Liver (tissue), 9 donors: ENCODE data around the gene PCSK4. TPM values are rescaled to one million over a fixed set of nuclear protein-coding genes. Genes with fewer than 3 reads are reported as not detected.

ENCODE experiments used
- DNase-seq: peaks from one replicate; pipeline ENCODE4 v3.0.0-alpha.2; 2017; ENCODE audit warnings: low spot score
- H3K27ac ChIP-seq, 2 donors: one replicate each; pipeline ENCODE4 v1.7.0; 2013; ENCODE audit warnings: inconsistent platforms in 2 of 2, low read length in 2 of 2, control low read depth in 1 of 2, low read depth in 1 of 2, mild to moderate bottlenecking in 1 of 2
- H3K27me3 ChIP-seq, 4 donors: one replicate each; pipeline versions ENCODE4 v1.6.1 to v1.7.0; 2013; ENCODE audit warnings: low read length in 3 of 4, inconsistent platforms in 1 of 4, mild to moderate bottlenecking in 1 of 4, moderate library complexity in 1 of 4; ENCODE audit not compliant: control insufficient read depth in 4 of 4, insufficient read depth in 4 of 4
- H3K36me3 ChIP-seq, 4 donors: one replicate each; pipeline versions ENCODE4 v1.6.1 to v1.7.0; 2013; ENCODE audit warnings: low read length in 3 of 4, mild to moderate bottlenecking in 3 of 4, low read depth in 1 of 4, moderate library complexity in 1 of 4; ENCODE audit not compliant: control insufficient read depth in 4 of 4, insufficient read depth in 3 of 4
- H3K4me1 ChIP-seq, 4 donors: one replicate each; pipeline versions ENCODE4 v1.6.1 to v1.7.0; 2013; ENCODE audit warnings: low read length in 3 of 4, mild to moderate bottlenecking in 3 of 4, moderate library complexity in 1 of 4; ENCODE audit not compliant: control insufficient read depth in 4 of 4, insufficient read depth in 4 of 4
- H3K4me3 ChIP-seq, 3 donors: one replicate each; pipeline versions ENCODE4 v1.6.1 to v1.7.0; 2013; ENCODE audit warnings: low read length in 3 of 3, control low read depth in 1 of 3, low read depth in 1 of 3, mild to moderate bottlenecking in 1 of 3
- H3K9ac ChIP-seq, 2 donors: one replicate each; pipeline ENCODE4 v1.7.0; 2013; ENCODE audit warnings: low read length in 2 of 2, mild to moderate bottlenecking in 2 of 2, moderate library complexity in 2 of 2, control low read depth in 1 of 2, low read depth in 1 of 2
- H3K9me3 ChIP-seq, 4 donors: one replicate each; pipeline versions ENCODE4 v1.6.1 to v1.7.0; 2013; ENCODE audit warnings: low read length in 3 of 4; ENCODE audit not compliant: control insufficient read depth in 4 of 4
- ATF3 ChIP-seq: IDR thresholded peaks from 2 replicates; pipeline ENCODE4 v1.6.1; 2016; ENCODE audit warnings: antibody characterized with exemption
- CTCF ChIP-seq: fragments of 150-350 bp; IDR thresholded peaks from 2 replicates; pipeline ENCODE4 v1.5.1; 2017; ENCODE audit warnings: improper control_type of control experiment, low read depth, low read length; ENCODE audit not compliant: missing input control
- EGR1 ChIP-seq, 2 donors: IDR thresholded peaks; 2 replicates each; pipeline ENCODE4 v1.6.1; 2016 to 2018; ENCODE audit warnings: antibody characterized with exemption in 2 of 2, low read depth in 2 of 2
- FOXA1 ChIP-seq: IDR thresholded peaks from 2 replicates; pipeline ENCODE4 v1.6.1; 2016; ENCODE audit warnings: antibody characterized with exemption
- FOXA2 ChIP-seq: IDR thresholded peaks from 2 replicates; pipeline ENCODE4 v1.6.1; 2016; ENCODE audit warnings: antibody characterized with exemption
- GABPA ChIP-seq, 2 donors: IDR thresholded peaks in 1 of 2; conservative IDR thresholded peaks in 1 of 2; 2 replicates each; pipeline ENCODE4 v1.6.1; 2016; ENCODE audit warnings: antibody characterized with exemption in 2 of 2, mild to moderate bottlenecking in 1 of 2, moderate library complexity in 1 of 2
- HNF4A ChIP-seq, 2 donors: conservative IDR thresholded peaks; 2 replicates each; pipeline ENCODE4 v1.6.1; 2016; ENCODE audit warnings: antibody characterized with exemption in 2 of 2, mild to moderate bottlenecking in 2 of 2
- HNF4G ChIP-seq: IDR thresholded peaks from 2 replicates; pipeline ENCODE4 v1.6.1; 2016; ENCODE audit warnings: antibody characterized with exemption
- REST ChIP-seq: IDR thresholded peaks from 2 replicates; pipeline ENCODE4 v1.6.1; 2016; ENCODE audit warnings: antibody characterized with exemption, mild to moderate bottlenecking
- RXRA ChIP-seq, 2 donors: IDR thresholded peaks; 2 replicates each; pipeline ENCODE4 v1.6.1; 2017 to 2018; ENCODE audit warnings: antibody characterized with exemption in 2 of 2, mild to moderate bottlenecking in 1 of 2
- SP1 ChIP-seq: IDR thresholded peaks from 2 replicates; pipeline ENCODE4 v1.6.1; 2018; ENCODE audit warnings: antibody characterized with exemption, mild to moderate bottlenecking
- TAF1 ChIP-seq: conservative IDR thresholded peaks from 2 replicates; pipeline ENCODE4 v1.6.1; 2016; ENCODE audit warnings: antibody characterized with exemption, mild to moderate bottlenecking
- YY1 ChIP-seq: IDR thresholded peaks from 2 replicates; pipeline ENCODE4 v1.6.1; 2016; ENCODE audit warnings: antibody characterized with exemption, mild to moderate bottlenecking
- ZBTB33 ChIP-seq: IDR thresholded peaks from 2 replicates; pipeline ENCODE4 v1.6.1; 2016; ENCODE audit warnings: antibody characterized with exemption
- WGBS: extraction: QIAGEN DNeasy Blood & Tissue Kit; methylation state at CpG from one replicate; pipeline ENCODE4 v1.1.7; 2013; 5-methylcytosine and 5-hydroxymethylcytosine counted together
- polyA plus RNA-seq, 2 donors: library from polyadenylated mRNA; stranded (reverse) in 1 of 2; unstranded in 1 of 2; fragments of 200-250 nt in 1 of 2; fragments of >200 nt in 1 of 2; fragmentation: Nextera tagmentation in 1 of 2; extraction: Ambion mirVana in 1 of 2; gene quantifications; one replicate each; pipeline versions ENCODE4 v1.2.1 to v1.2.3, GENCODE V29; 2013 to 2015
- total RNA-seq, 2 donors: library from RNA; depleted of rRNA; stranded (reverse); fragments of >200 nt; gene quantifications; one replicate each; pipeline ENCODE4 v1.2.3, GENCODE V29; 2014
- donor health status: healthy.
- donor health status: healthy.
- donor health status: healthy.
- donor health status: healthy.
- donor health status: healthy.

The PCSK4 gene
- total and polyA plus RNA-seq, 4 donors: 0.60 to 2.6 (median 1.9) TPM

- H3K27me3 ChIP-seq: no peaks in the 10 kb centered on the region
- no peak for DNase-seq
- peak within 1 kb of the TSS; percentile 66 to 70 for H3K9ac ChIP-seq
- H3K9me3 ChIP-seq: no peaks in the 10 kb centered on the region
- peaks cover 9 to 32% (median 19%) of the 10 kb centered on the region in 4 donors for H3K4me1 ChIP-seq
- H3K4me3 ChIP-seq: peak within 1 kb of the TSS; percentile 65 to 87 (median 77)
- no peak for TF ChIP-seq TAF1
- TF ChIP-seq HNF4G: no peak
- TF ChIP-seq EGR1 (IDR thresholded peaks at IDR 0.05; ENCODE audit: low read depth in 2 of 2): peak in 1 of 2 donors; percentile 74
- H3K27ac ChIP-seq: peak within 1 kb of the TSS; percentile 87 to 91
- WGBS: 3% methylated on average over 73 of the region's 73 CpGs
- peaks cover 0 to 2% (median 0%) of the 10 kb centered on the region in 4 donors for H3K36me3 ChIP-seq
Observed at GRCh38 chr19:1491114-1491848, 1.1 kb upstream of the PCSK4 start, which contains the start of gene REEP6. TSS of gene REEP6 (plus strand) at chr19:1491181. CDS start at chr19:1491270, 89 bp downstream.

GRCh38 chr19:1489463-1490310 lies 463 bp downstream of the PCSK4 start:
- H3K27ac ChIP-seq: peak overlapping the region in 1 of 2 donors; percentile 87
- no peak for TF ChIP-seq SP1
- no peak for TF ChIP-seq FOXA1
- peak overlapping the region in 1 of 2 donors; percentile 10 for H3K9ac ChIP-seq
- WGBS: 33% methylated on average over 37 of the region's 37 CpGs
- no peaks in the 10 kb centered on the region for H3K9me3 ChIP-seq
- no peaks in the 10 kb centered on the region for H3K36me3 ChIP-seq
- peaks cover 6 to 28% (median 18%) of the 10 kb centered on the region in 4 donors for H3K4me1 ChIP-seq
- DNase-seq: no peak
- no peaks in the 10 kb centered on the region for H3K27me3 ChIP-seq
- peak overlapping the region in 2 of 3 donors; percentile 31 to 60 for H3K4me3 ChIP-seq

GRCh38 chr19:1488282-1488601 lies 1.9 kb downstream of the PCSK4 start:
- no peaks in the 10 kb centered on the region for H3K27me3 ChIP-seq
- H3K9ac ChIP-seq: no peak overlapping the region
- H3K27ac ChIP-seq: no peak overlapping the region
- H3K4me1 ChIP-seq: peaks cover 6 to 17% (median 13%) of the 10 kb centered on the region in 4 donors
- no peaks in the 10 kb centered on the region for H3K9me3 ChIP-seq
- 94% methylated on average over 11 of the region's 11 CpGs for WGBS
- TF ChIP-seq REST (no peak), SP1 (no peak), HNF4A (conservative IDR thresholded peaks at IDR 0.05) (no peak), TAF1 (no peak), RXRA (IDR thresholded peaks at IDR 0.05) (no peak), HNF4G (no peak), GABPA (IDR thresholded peaks at IDR 0.05 in 1 of 2, conservative IDR thresholded peaks at IDR 0.05 in 1 of 2) (no peak), YY1 (no peak), ZBTB33 (no peak), CTCF (no peak), ATF3 (no peak), FOXA2 (no peak)
- H3K36me3 ChIP-seq: no peaks in the 10 kb centered on the region
- no peak for DNase-seq
- H3K4me3 ChIP-seq: no peak overlapping the region
